K562 (cell line): ENCODE data around the gene GLDN. TPM values are rescaled to one million over a fixed set of nuclear protein-coding genes. Genes with fewer than 3 reads are reported as not detected.

Experiments used
- ATAC-seq: fragments of 200-7000 bp; cut with Tn5 transposase; 3 replicates; pipeline ENCODE4 v1.9.1; 2020; ENCODE audit warnings: moderate library complexity
- BruUV-seq: library from RNA; stranded (reverse); fragments of 400-500 nt; replicated peaks from 2 replicates; lab custom pipeline; 2021; lab: Mats Ljungman, UMichigan
- CTCF ChIA-PET: fragments of 300-600 bp; formaldehyde crosslinking; extraction: SDS; loops from one replicate; lab custom pipeline; 2021; ENCODE audit warnings: low intra/inter-chr PET ratio; lab: Yijun Ruan, JAX
- POLR2A ChIA-PET: fragments of 300-600, 350-650 bp; sonication (Branson Sonifier 250); formaldehyde crosslinking; extraction: SDS; loops from one replicate; lab custom pipeline; 2021; ENCODE audit warnings: antibody characterized with exemption, inconsistent platforms; lab: Yijun Ruan, JAX
- DNase-seq, 4 experiments: peaks; one replicate each; pipeline versions ENCODE4 v3.0.0 to v3.0.0-alpha.2; 2011 to 2018; ENCODE audit warnings: low spot score in 3 of 4, mixed read lengths in 3 of 4; ENCODE audit errors: extremely low read depth in 1 of 4
- FAIRE-seq: peaks from 2 replicates; lab custom pipeline; 2011; peaks lifted over from hg19 to GRCh38; lab: Jason Lieb, UNC
- H2AFZ ChIP-seq: 2 replicates; pipeline ENCODE4 v1.6.0; 2011; ENCODE audit warnings: low read depth, low read length, control low read depth, inconsistent platforms
- H3K27ac ChIP-seq: fragments of 200-600 bp; 3 replicates; pipeline ENCODE4 v1.8.0; 2011; ENCODE audit warnings: low read depth, mild to moderate bottlenecking, control low read depth, inconsistent platforms, low read length, moderate library complexity, mixed read lengths; ENCODE audit errors: extremely low read depth
- H3K27me3 ChIP-seq, 2 experiments: fragments of 300-600 bp in 1 of 2; 2 replicates in 1 of 2; 3 replicates in 1 of 2; pipeline versions ENCODE4 v1.6.0 to v1.8.0; 2011; ENCODE audit warnings: inconsistent platforms in 2 of 2, low read length in 2 of 2, mild to moderate bottlenecking in 1 of 2, mixed read lengths in 1 of 2, moderate library complexity in 1 of 2; ENCODE audit not compliant: control insufficient read depth in 2 of 2, insufficient read depth in 2 of 2
- H3K36me3 ChIP-seq: fragments of 300-600 bp; 3 replicates; pipeline ENCODE4 v1.8.0; 2011; ENCODE audit warnings: mild to moderate bottlenecking, low read length, inconsistent platforms; ENCODE audit not compliant: control insufficient read depth, insufficient read depth
- H3K4me1 ChIP-seq, 2 experiments: fragments of 200-600 bp in 1 of 2; replicated peaks in 1 of 2; 2 replicates in 1 of 2; 3 replicates in 1 of 2; pipeline versions ENCODE4 v1.5.1 to v1.8.0; 2011; ENCODE audit warnings: inconsistent platforms in 2 of 2, low read length in 2 of 2, mild to moderate bottlenecking in 1 of 2, mixed read lengths in 1 of 2, moderate library complexity in 1 of 2; ENCODE audit not compliant: control insufficient read depth in 2 of 2, insufficient read depth in 2 of 2
- H3K4me2 ChIP-seq: 2 replicates; pipeline ENCODE4 v1.6.1; 2011; ENCODE audit warnings: low read length, control low read depth, inconsistent platforms, mixed read lengths; ENCODE audit not compliant: insufficient read depth
- H3K4me3 ChIP-seq: fragments of 200-600 bp; sonication (generic), shearing (Covaris generic); 2 replicates; pipeline ENCODE4 v1.5.1; 2016; ENCODE audit warnings: control low read depth, inconsistent platforms
- H3K79me2 ChIP-seq: fragments of 200-600 bp; 3 replicates; pipeline ENCODE4 v1.8.0; 2011; ENCODE audit warnings: low read length, inconsistent platforms; ENCODE audit not compliant: control insufficient read depth, insufficient read depth
- H3K9ac ChIP-seq, 2 experiments: 2 replicates each; pipeline versions ENCODE4 v1.6.0 to v1.6.1; 2011; ENCODE audit warnings: low read depth in 2 of 2, low read length in 2 of 2, control low read depth in 1 of 2, inconsistent platforms in 1 of 2, mild to moderate bottlenecking in 1 of 2, mixed read lengths in 1 of 2; ENCODE audit not compliant: insufficient read depth in 1 of 2
- H3K9me1 ChIP-seq: one replicate; pipeline ENCODE4 v1.6.0; 2011; ENCODE audit warnings: inconsistent platforms, mild to moderate bottlenecking, low read length, moderate library complexity; ENCODE audit not compliant: control insufficient read depth, insufficient read depth
- H3K9me3 ChIP-seq: replicated peaks from 2 replicates; pipeline ENCODE4 v1.5.1; 2011; ENCODE audit warnings: low read depth, low read length, inconsistent platforms; ENCODE audit not compliant: control insufficient read depth, insufficient read depth
- H4K20me1 ChIP-seq: replicated peaks from 2 replicates; pipeline ENCODE4 v1.6.1; 2011; ENCODE audit warnings: low read length, inconsistent platforms, mixed read lengths; ENCODE audit not compliant: control insufficient read depth, insufficient read depth
- KLF6 ChIP-seq: fragments of 250-450 bp; sonication (Bioruptor Pico); IDR thresholded peaks from 2 replicates; pipeline ENCODE4 v1.4.0; 2020; ENCODE audit warnings: mild to moderate bottlenecking, moderate library complexity, borderline replicate concordance
- NFXL1 ChIP-seq: fragments of 450-650 bp; formaldehyde crosslinking; IDR thresholded peaks from 2 replicates; pipeline ENCODE4 v1.4.0; 2021; ENCODE audit warnings: mild to moderate bottlenecking
- POLR2H ChIP-seq: IDR thresholded peaks from 2 replicates; pipeline ENCODE4 v1.6.1; 2016; ENCODE audit warnings: missing genetic modification characterization, low read depth, mild to moderate bottlenecking, control low read depth, missing compliant biosample characterization, moderate library complexity
- TEAD4 ChIP-seq, 2 experiments: sonication (generic) in 1 of 2; formaldehyde crosslinking in 1 of 2; IDR thresholded peaks; 2 replicates each; pipeline versions ENCODE4 v1.6.1 to v1.8.0; 2012 to 2022; ENCODE audit warnings: borderline replicate concordance in 1 of 2, inconsistent platforms in 1 of 2, low read length in 1 of 2, mild to moderate bottlenecking in 1 of 2, missing genetic modification reagents in 1 of 2
- ZKSCAN3 ChIP-seq: fragments of 250-450 bp; sonication (Bioruptor Pico); IDR thresholded peaks from 2 replicates; pipeline ENCODE4 v1.4.0; 2020
- ZNF165 ChIP-seq: fragments of 250-450 bp; sonication (Bioruptor Pico); IDR thresholded peaks from 2 replicates; pipeline ENCODE4 v1.4.0; 2020; ENCODE audit warnings: borderline replicate concordance
- ZNF324 ChIP-seq: fragments of 250-450 bp; sonication (Bioruptor Pico); IDR thresholded peaks from 2 replicates; pipeline ENCODE4 v1.4.0; 2020; ENCODE audit warnings: mild to moderate bottlenecking
- ZNF644 ChIP-seq: fragments of 200-800 bp; sonication (Bioruptor generic); IDR thresholded peaks from 2 replicates; pipeline ENCODE4 v1.6.1; 2016; ENCODE audit warnings: low read depth, missing genetic modification characterization, missing compliant biosample characterization
- WGBS: fragments of 100-300 bp; shearing (Covaris generic); methylation state at CpG from one replicate; pipeline ENCODE4 v1.1.6; 2016; ENCODE audit warnings: low coverage, mixed read lengths; ENCODE audit not compliant: insufficient coverage; ENCODE audit errors: missing lambda C conversion rate; 5-methylcytosine and 5-hydroxymethylcytosine counted together
- in situ Hi-C: fragments of 300-500 bp; cut with MboI; formaldehyde crosslinking; loops from 4 replicates; pipeline ENCODE4 v1.15.0; 2018; ENCODE audit warnings: inconsistent platforms, mixed read lengths
- intact Hi-C: fragments of 100-400 bp; cut with micrococcal nuclease; formaldehyde crosslinking; loops from 2 replicates; pipeline ENCODE4 v1.14.2; 2022
- polyA plus RNA-seq, 8 experiments: library from polyadenylated mRNA; depleted of rRNA in 4 of 8; stranded (reverse) in 5 of 8; unstranded in 3 of 8; fragments of >200 nt; fragmentation: Nextera tagmentation in 2 of 8; fragmentation: Illumina TruSeq in 1 of 8; extraction: Ambion mirVana in 2 of 8; extraction: Trizol in 1 of 8; gene quantifications; 2 replicates each; pipeline versions ENCODE4 v1.2.1 to v1.2.3, GENCODE V29; 2011 to 2014; ENCODE audit warnings: inconsistent platforms in 1 of 8, missing spikeins in 1 of 8
- total RNA-seq, 7 experiments: library from RNA; depleted of rRNA in 6 of 7; stranded (reverse); fragments of >200 nt in 6 of 7; fragmentation: Illumina TruSeq in 2 of 7; extraction: Trizol in 2 of 7; gene quantifications; 2 replicates each; pipeline versions ENCODE4 v1.2.1 to v1.2.3, GENCODE V29; 2011 to 2021; ENCODE audit warnings: low replicate concordance in 1 of 7
- TF ChIP-seq, protein P1 (sequence below): fragments of 250-450 bp; sonication (Bioruptor Pico); IDR thresholded peaks from 2 replicates; pipeline ENCODE4 v1.5.0; 2021; ENCODE audit warnings: mild to moderate bottlenecking, borderline replicate concordance
- TF ChIP-seq, protein P2 (sequence below), 2 experiments: fragments of 450-650 bp; formaldehyde crosslinking in 1 of 2; IDR thresholded peaks; 2 replicates each; pipeline versions ENCODE4 v1.4.0 to v1.6.1; 2014 to 2020; ENCODE audit warnings: mild to moderate bottlenecking in 2 of 2, borderline replicate concordance in 1 of 2, low read depth in 1 of 2

GLDN gene
- total and polyA plus RNA-seq, 9 of the 15 experiments (the other 6 are each of a cell fraction or from before 2014, with no cell fraction given): 0.05 to 0.33 (median 0.18) TPM

DNA sequence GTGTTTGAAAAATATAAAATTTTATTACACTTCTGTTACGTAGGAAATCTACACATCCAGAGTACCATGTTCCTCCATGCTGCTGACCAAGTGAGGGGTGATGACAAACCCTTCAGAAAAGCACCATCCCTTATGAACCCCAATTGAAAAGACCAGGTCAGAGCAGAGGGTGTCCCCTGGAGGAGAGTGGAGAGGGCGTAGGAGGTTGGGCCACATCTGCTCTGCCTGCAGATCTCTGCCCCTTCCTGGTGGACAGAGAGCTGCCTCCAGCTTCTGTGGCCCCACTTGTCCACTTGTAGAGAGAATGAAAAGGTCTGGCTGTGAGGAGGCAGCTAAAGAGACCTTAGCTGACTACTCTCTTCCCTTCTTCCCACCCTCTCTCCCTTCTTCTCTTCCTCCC is 55.5 kb downstream of the GLDN start:
- in situ Hi-C loops: no loop called here
- TF ChIP-seq ZNF165 (CRISPR knock-in tag): no peak
- TF ChIP-seq TEAD4 (IDR thresholded peaks at IDR 0.05; ENCODE audit: low read length): no peak
- no peak for TF ChIP-seq TEAD4 (CRISPR knock-in tag; IDR thresholded peaks at IDR 0.05; ENCODE audit: borderline replicate concordance)
- TF ChIP-seq ZNF324 (CRISPR knock-in tag): no peak
- no peak for TF ChIP-seq KLF6 (CRISPR knock-in tag)
- TF ChIP-seq, protein P1, sequence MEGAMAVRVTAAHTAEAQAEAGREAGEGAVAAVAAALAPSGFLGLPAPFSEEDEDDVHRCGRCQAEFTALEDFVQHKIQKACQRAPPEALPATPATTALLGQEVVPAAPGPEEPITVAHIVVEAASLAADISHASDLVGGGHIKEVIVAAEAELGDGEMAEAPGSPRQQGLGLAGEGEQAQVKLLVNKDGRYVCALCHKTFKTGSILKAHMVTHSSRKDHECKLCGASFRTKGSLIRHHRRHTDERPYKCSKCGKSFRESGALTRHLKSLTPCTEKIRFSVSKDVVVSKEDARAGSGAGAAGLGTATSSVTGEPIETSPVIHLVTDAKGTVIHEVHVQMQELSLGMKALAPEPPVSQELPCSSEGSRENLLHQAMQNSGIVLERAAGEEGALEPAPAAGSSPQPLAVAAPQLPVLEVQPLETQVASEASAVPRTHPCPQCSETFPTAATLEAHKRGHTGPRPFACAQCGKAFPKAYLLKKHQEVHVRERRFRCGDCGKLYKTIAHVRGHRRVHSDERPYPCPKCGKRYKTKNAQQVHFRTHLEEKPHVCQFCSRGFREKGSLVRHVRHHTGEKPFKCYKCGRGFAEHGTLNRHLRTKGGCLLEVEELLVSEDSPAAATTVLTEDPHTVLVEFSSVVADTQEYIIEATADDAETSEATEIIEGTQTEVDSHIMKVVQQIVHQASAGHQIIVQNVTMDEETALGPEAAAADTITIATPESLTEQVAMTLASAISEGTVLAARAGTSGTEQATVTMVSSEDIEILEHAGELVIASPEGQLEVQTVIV (CRISPR knock-in tag): no peak
- TF ChIP-seq ZNF644 (tag): no peak
- TF ChIP-seq POLR2H (tag): no peak
- TF ChIP-seq, protein P2, sequence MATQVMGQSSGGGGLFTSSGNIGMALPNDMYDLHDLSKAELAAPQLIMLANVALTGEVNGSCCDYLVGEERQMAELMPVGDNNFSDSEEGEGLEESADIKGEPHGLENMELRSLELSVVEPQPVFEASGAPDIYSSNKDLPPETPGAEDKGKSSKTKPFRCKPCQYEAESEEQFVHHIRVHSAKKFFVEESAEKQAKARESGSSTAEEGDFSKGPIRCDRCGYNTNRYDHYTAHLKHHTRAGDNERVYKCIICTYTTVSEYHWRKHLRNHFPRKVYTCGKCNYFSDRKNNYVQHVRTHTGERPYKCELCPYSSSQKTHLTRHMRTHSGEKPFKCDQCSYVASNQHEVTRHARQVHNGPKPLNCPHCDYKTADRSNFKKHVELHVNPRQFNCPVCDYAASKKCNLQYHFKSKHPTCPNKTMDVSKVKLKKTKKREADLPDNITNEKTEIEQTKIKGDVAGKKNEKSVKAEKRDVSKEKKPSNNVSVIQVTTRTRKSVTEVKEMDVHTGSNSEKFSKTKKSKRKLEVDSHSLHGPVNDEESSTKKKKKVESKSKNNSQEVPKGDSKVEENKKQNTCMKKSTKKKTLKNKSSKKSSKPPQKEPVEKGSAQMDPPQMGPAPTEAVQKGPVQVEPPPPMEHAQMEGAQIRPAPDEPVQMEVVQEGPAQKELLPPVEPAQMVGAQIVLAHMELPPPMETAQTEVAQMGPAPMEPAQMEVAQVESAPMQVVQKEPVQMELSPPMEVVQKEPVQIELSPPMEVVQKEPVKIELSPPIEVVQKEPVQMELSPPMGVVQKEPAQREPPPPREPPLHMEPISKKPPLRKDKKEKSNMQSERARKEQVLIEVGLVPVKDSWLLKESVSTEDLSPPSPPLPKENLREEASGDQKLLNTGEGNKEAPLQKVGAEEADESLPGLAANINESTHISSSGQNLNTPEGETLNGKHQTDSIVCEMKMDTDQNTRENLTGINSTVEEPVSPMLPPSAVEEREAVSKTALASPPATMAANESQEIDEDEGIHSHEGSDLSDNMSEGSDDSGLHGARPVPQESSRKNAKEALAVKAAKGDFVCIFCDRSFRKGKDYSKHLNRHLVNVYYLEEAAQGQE (IDR thresholded peaks at IDR 0.05; ENCODE audit: borderline replicate concordance): no peak
- TF ChIP-seq, protein P2 (CRISPR knock-in tag; IDR thresholded peaks at IDR 0.05; ENCODE audit: low read depth): no peak
- TF ChIP-seq ZKSCAN3 (CRISPR knock-in tag): no peak
- no peak for TF ChIP-seq NFXL1 (CRISPR knock-in tag)

More for the DNA sequence above, 55.5 kb downstream of the GLDN start:
- Histone ChIP-seq H3K4me2 (no peak overlapping the region), H3K4me1 (no peaks in the 10 kb centered on the region), H3K9me1 (no peaks in the 10 kb centered on the region), H3K79me2 (no peaks in the 10 kb centered on the region), H4K20me1 (no peaks in the 10 kb centered on the region), H3K36me3 (no peaks in the 10 kb centered on the region), H2AFZ (no peak overlapping the region), H3K4me3 (no peak overlapping the region), H3K9ac (no peak overlapping the region), H3K9me3 (no peaks in the 10 kb centered on the region), H3K27me3 (peaks cover 29 to 37% of the 10 kb centered on the region in 2 experiments), H3K27ac (no peak overlapping the region)
- ChIA-PET POLR2A (no interaction called here), CTCF (no interaction called here)
- DNase-seq (no peak), FAIRE-seq (no peak), ATAC-seq (no peak)
- no TSS peak for BruUV-seq
- intact Hi-C loops: no loop called here
- WGBS: 0% methylated on average over 2 of the region's 2 CpGs
